HepG2 (cell line): ENCODE results near the gene RYK. TPM values are rescaled to one million over a fixed set of nuclear protein-coding genes. Genes with fewer than 3 reads are reported as not detected.

Experiments
- ATAC-seq: fragments of 200-7000 bp; cut with Tn5 transposase; 3 replicates; pipeline ENCODE4 v1.9.1; 2020; ENCODE audit warnings: mild to moderate bottlenecking, moderate library complexity
- BruUV-seq: library from RNA; stranded (reverse); fragments of 400-500 nt; replicated peaks from 2 replicates; lab custom pipeline; 2021; lab: Mats Ljungman, UMichigan
- CTCF ChIA-PET: fragments of 300-600 bp; formaldehyde crosslinking; extraction: SDS; loops from one replicate; lab custom pipeline; 2021; ENCODE audit warnings: low total read pairs, inconsistent platforms, low intra/inter-chr PET ratio; lab: Yijun Ruan, JAX
- POLR2A ChIA-PET: fragments of 350-600 bp; sonication (Branson Sonifier 250); formaldehyde crosslinking; loops from one replicate; lab custom pipeline; 2020; ENCODE audit warnings: antibody characterized with exemption, inconsistent platforms; lab: Yijun Ruan, JAX
- DNase-seq: peaks from one replicate; pipeline ENCODE4 v3.0.0-alpha.2; 2015; ENCODE audit warnings: low spot score
- FAIRE-seq: peaks from 3 replicates; lab custom pipeline; 2011; peaks lifted over from hg19 to GRCh38; lab: Jason Lieb, UNC
- H2AFZ ChIP-seq: one replicate; pipeline ENCODE4 v1.6.1; 2011; ENCODE audit warnings: low read length, inconsistent platforms
- H3K27ac ChIP-seq: fragments of 300-600 bp; 3 replicates; pipeline ENCODE4 v1.8.0; 2011; ENCODE audit warnings: mixed run types, mild to moderate bottlenecking, mixed read lengths, low read length, inconsistent platforms; ENCODE audit not compliant: insufficient read depth; ENCODE audit errors: extremely low read length
- H3K27me3 ChIP-seq, 2 experiments: fragments of 200-600 bp in 1 of 2; 2 replicates in 1 of 2; 3 replicates in 1 of 2; pipeline versions ENCODE4 v1.6.0 to v1.8.0; 2011; ENCODE audit warnings: low read length in 2 of 2, mild to moderate bottlenecking in 2 of 2, moderate library complexity in 2 of 2, inconsistent platforms in 1 of 2; ENCODE audit not compliant: insufficient read depth in 2 of 2, control insufficient read depth in 1 of 2
- H3K36me3 ChIP-seq, 2 experiments: fragments of 200-600 bp in 1 of 2; replicated peaks in 1 of 2; 2 replicates in 1 of 2; 3 replicates in 1 of 2; pipeline versions ENCODE4 v1.5.1 to v1.8.0; 2011; ENCODE audit warnings: low read length in 2 of 2, inconsistent platforms in 1 of 2; ENCODE audit not compliant: insufficient read depth in 2 of 2, control insufficient read depth in 1 of 2
- H3K4me1 ChIP-seq: 2 replicates; pipeline ENCODE4 v1.5.1; 2012; ENCODE audit warnings: low read length, inconsistent platforms; ENCODE audit not compliant: insufficient read depth
- H3K4me2 ChIP-seq: 2 replicates; pipeline ENCODE4 v1.6.0; 2011; ENCODE audit warnings: low read depth, low read length, inconsistent platforms
- H3K4me3 ChIP-seq, 3 experiments: fragments of 200-600 bp in 1 of 3; sonication (generic), shearing (Covaris generic) in 1 of 3; replicated peaks in 1 of 3; 2 replicates each; pipeline ENCODE4 v1.5.1; 2011 to 2016; ENCODE audit warnings: low read length in 3 of 3, inconsistent platforms in 2 of 3, low read depth in 2 of 3, mild to moderate bottlenecking in 2 of 3, control low read depth in 1 of 3, mixed read lengths in 1 of 3; ENCODE audit not compliant: insufficient read depth in 1 of 3
- H3K79me2 ChIP-seq: one replicate; pipeline ENCODE4 v1.6.1; 2011; ENCODE audit warnings: low read length, inconsistent platforms; ENCODE audit not compliant: insufficient read depth
- H3K9ac ChIP-seq: 2 replicates; pipeline ENCODE4 v1.6.0; 2011; ENCODE audit warnings: mild to moderate bottlenecking, low read depth, low read length, inconsistent platforms; ENCODE audit not compliant: insufficient read depth
- H3K9me3 ChIP-seq: 2 replicates; pipeline ENCODE4 v1.5.1; 2012; ENCODE audit warnings: mild to moderate bottlenecking, low read length
- H4K20me1 ChIP-seq: 2 replicates; pipeline ENCODE4 v1.6.0; 2011; ENCODE audit warnings: inconsistent platforms, mild to moderate bottlenecking, low read length, moderate library complexity; ENCODE audit not compliant: insufficient read depth
- ATF7 ChIP-seq, 2 experiments: fragments of 450-650 bp in 1 of 2; sonication (generic) in 1 of 2; formaldehyde crosslinking in 1 of 2; IDR thresholded peaks; 2 replicates each; pipeline versions ENCODE4 v1.4.0 to v1.6.1; 2016 to 2020; ENCODE audit warnings: antibody characterized with exemption in 1 of 2, mild to moderate bottlenecking in 1 of 2, missing genetic modification reagents in 1 of 2
- PTBP1 ChIP-seq: fragments of 200-400 bp; formaldehyde crosslinking; IDR thresholded peaks from 2 replicates; pipeline ENCODE4 v1.6.1; 2018; ENCODE audit warnings: low read length, low read depth; ENCODE audit not compliant: poor library complexity, severe bottlenecking
- ZFP36 ChIP-seq: fragments of 150-350 bp; IDR thresholded peaks from 2 replicates; pipeline ENCODE4 v1.6.1; 2018; ENCODE audit warnings: borderline replicate concordance, low read length, low read depth; ENCODE audit not compliant: partially characterized antibody
- ZNF629 ChIP-seq: sonication (generic); formaldehyde crosslinking; conservative IDR thresholded peaks from 2 replicates; pipeline ENCODE4 v1.5.0; 2020; ENCODE audit warnings: missing genetic modification reagents
- ZNF781 ChIP-seq: sonication (generic); formaldehyde crosslinking; IDR thresholded peaks from 2 replicates; pipeline ENCODE4 v1.5.1; 2020; ENCODE audit warnings: borderline replicate concordance, mild to moderate bottlenecking, missing genetic modification reagents; ENCODE audit errors: not compliant biosample characterization
- WGBS: methylation state at CpG from one replicate; pipeline ENCODE4 v1.1.6; 2017; ENCODE audit warnings: low lambda C conversion rate; 5-methylcytosine and 5-hydroxymethylcytosine counted together
- in situ Hi-C: cut with HindIII; loops from 2 replicates; pipeline ENCODE4 v1.10.0; 2017; ENCODE audit warnings: low pct_unique_long_range_greater_than_20kb; ENCODE audit not compliant: extremely low pct_ligation_motif_present
- intact Hi-C: fragments of 100-400 bp; cut with micrococcal nuclease; formaldehyde crosslinking; loops from one replicate; pipeline ENCODE4 v1.10.0; 2022; ENCODE audit not compliant: unreplicated experiment
- polyA plus RNA-seq, 8 experiments: library from polyadenylated mRNA; depleted of rRNA in 3 of 8; stranded (reverse) in 7 of 8; unstranded in 1 of 8; fragments of >200 nt; fragmentation: Illumina TruSeq in 4 of 8; extraction: Trizol in 4 of 8; gene quantifications; 2 replicates each; pipeline versions ENCODE4 v1.2.1 to v1.2.3, GENCODE V29; 2011 to 2016; ENCODE audit warnings: low read depth in 4 of 8, missing spikeins in 1 of 8, mixed read lengths in 1 of 8; ENCODE audit not compliant: insufficient read depth in 1 of 8
- total RNA-seq, 5 experiments: library from RNA; depleted of rRNA; stranded (reverse); fragments of >200 nt; fragmentation: Illumina TruSeq; extraction: Trizol; gene quantifications; 2 replicates each; pipeline ENCODE4 v1.2.3, GENCODE V29; 2016; ENCODE audit warnings: low read depth in 1 of 5
- TF ChIP-seq, protein P1 (sequence below), 2 experiments: sonication (generic) in 1 of 2; formaldehyde crosslinking in 1 of 2; IDR thresholded peaks; 2 replicates each; pipeline versions ENCODE4 v1.6.1 to v1.9.0; 2014 to 2022; ENCODE audit warnings: antibody characterized with exemption in 1 of 2, borderline replicate concordance in 1 of 2, inconsistent platforms in 1 of 2, low read depth in 1 of 2, missing genetic modification reagents in 1 of 2

Gene RYK
- total and polyA plus RNA-seq, 2 of the 13 experiments (the other 11 are each of a cell fraction or from before 2014, with no cell fraction given), result 35.0 to 66.2 TPM

- peak; percentile 38; the same call in 1 of the 3 replicates for ATAC-seq
- Histone ChIP-seq H3K9me3 (no peaks in the 10 kb centered on the region), H3K4me2 (no peak overlapping the region), H3K79me2 (no peaks in the 10 kb centered on the region), H3K36me3 (peaks cover 7 to 38% of the 10 kb centered on the region in 2 experiments), H3K27ac (no peak overlapping the region), H3K27me3 (no peaks in the 10 kb centered on the region), H3K4me1 (no peaks in the 10 kb centered on the region), H3K4me3 (no peak overlapping the region), H2AFZ (no peak overlapping the region), H4K20me1 (no peaks in the 10 kb centered on the region), H3K9ac (no peak overlapping the region)
- BruUV-seq, result no TSS peak
- WGBS, result 97% methylated on average over 9 of the region's 9 CpGs
- TF ChIP-seq, protein P1, sequence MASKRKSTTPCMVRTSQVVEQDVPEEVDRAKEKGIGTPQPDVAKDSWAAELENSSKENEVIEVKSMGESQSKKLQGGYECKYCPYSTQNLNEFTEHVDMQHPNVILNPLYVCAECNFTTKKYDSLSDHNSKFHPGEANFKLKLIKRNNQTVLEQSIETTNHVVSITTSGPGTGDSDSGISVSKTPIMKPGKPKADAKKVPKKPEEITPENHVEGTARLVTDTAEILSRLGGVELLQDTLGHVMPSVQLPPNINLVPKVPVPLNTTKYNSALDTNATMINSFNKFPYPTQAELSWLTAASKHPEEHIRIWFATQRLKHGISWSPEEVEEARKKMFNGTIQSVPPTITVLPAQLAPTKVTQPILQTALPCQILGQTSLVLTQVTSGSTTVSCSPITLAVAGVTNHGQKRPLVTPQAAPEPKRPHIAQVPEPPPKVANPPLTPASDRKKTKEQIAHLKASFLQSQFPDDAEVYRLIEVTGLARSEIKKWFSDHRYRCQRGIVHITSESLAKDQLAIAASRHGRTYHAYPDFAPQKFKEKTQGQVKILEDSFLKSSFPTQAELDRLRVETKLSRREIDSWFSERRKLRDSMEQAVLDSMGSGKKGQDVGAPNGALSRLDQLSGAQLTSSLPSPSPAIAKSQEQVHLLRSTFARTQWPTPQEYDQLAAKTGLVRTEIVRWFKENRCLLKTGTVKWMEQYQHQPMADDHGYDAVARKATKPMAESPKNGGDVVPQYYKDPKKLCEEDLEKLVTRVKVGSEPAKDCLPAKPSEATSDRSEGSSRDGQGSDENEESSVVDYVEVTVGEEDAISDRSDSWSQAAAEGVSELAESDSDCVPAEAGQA (IDR thresholded peaks at IDR 0.05; ENCODE audit: low read depth), result no peak
- TF ChIP-seq, protein P1 (CRISPR knock-in tag; IDR thresholded peaks at IDR 0.05; ENCODE audit: borderline replicate concordance), result no peak
- TF ChIP-seq ATF7 (IDR thresholded peaks at IDR 0.05), result peak; percentile 57; the same call in 1 of the 2 replicates
- TF ChIP-seq ATF7 (CRISPR knock-in tag; IDR thresholded peaks at IDR 0.05), result no peak
- TF ChIP-seq ZNF781 (CRISPR knock-in tag), result no peak
- TF ChIP-seq ZNF629, result no peak
- TF ChIP-seq ZFP36, result no peak
- TF ChIP-seq PTBP1, result no peak
- ChIA-PET POLR2A (no interaction called here), CTCF (no interaction called here)
- intact Hi-C loops, result no loop called here
- in situ Hi-C loops, result no loop called here
- no peak for DNase-seq
- no peak for FAIRE-seq
Observed at GRCh38 chr3:134161898-134162615, 88.6 kb downstream of the RYK start.
